HCT116 (cell line): ENCODE data around the gene ANXA3. TPM values are rescaled to one million over a fixed set of nuclear protein-coding genes. Genes with fewer than 3 reads are reported as not detected.

Experiments
- ATAC-seq: fragments of 200-7000 bp; cut with Tn5 transposase; 2 replicates; pipeline ENCODE4 v1.9.1; 2020; ENCODE audit warnings: mild to moderate bottlenecking, moderate library complexity
- BruUV-seq: library from RNA; stranded (reverse); fragments of 400-500 nt; replicated peaks from 2 replicates; lab custom pipeline; 2021; lab: Mats Ljungman, UMichigan
- CTCF ChIA-PET: fragments of 300-600 bp; sonication (Branson Sonifier 250); formaldehyde crosslinking; loops from one replicate; lab custom pipeline; 2021; ENCODE audit warnings: antibody characterized with exemption; lab: Charles Lee
- POLR2A ChIA-PET: fragments of 300-600, 350-600 bp; sonication (Branson Sonifier 250); formaldehyde crosslinking; loops from one replicate; lab custom pipeline; 2021; ENCODE audit warnings: antibody characterized with exemption; lab: Charles Lee
- RAD21 ChIA-PET, 2 experiments: fragments of 300-600 bp; sonication (Branson Sonifier 250); formaldehyde crosslinking; loops; one replicate each; lab custom pipeline; 2023; ENCODE audit warnings: low total read pairs in 2 of 2; ENCODE audit not compliant: uncharacterized antibody in 2 of 2, unreplicated experiment in 2 of 2, low non-redundant PET in 1 of 2; lab: Charles Lee
- DNase-seq: peaks from one replicate; pipeline ENCODE4 v3.0.0-alpha.2; 2010; ENCODE audit warnings: low read depth, low spot score
- H2AFZ ChIP-seq: fragments of 200-600 bp; shearing (Covaris generic), sonication (generic); 2 replicates; pipeline ENCODE4 v1.6.1; 2017; ENCODE audit warnings: low read depth, mixed run types, mixed read lengths, antibody characterized with exemption, low read length; ENCODE audit not compliant: poor library complexity, severe bottlenecking
- H3K27ac ChIP-seq: 2 replicates; pipeline ENCODE4 v1.5.1; 2012; ENCODE audit warnings: low read depth, low read length
- H3K27me3 ChIP-seq: fragments of 200-600 bp; sonication (generic); 2 replicates; pipeline ENCODE4 v1.6.1; 2016; ENCODE audit warnings: mixed run types, low read length, mixed read lengths; ENCODE audit not compliant: insufficient read depth
- H3K36me3 ChIP-seq, 2 experiments: fragments of 200-500 bp in 1 of 2; fragments of 200-600 bp in 1 of 2; sonication (Bioruptor generic) in 1 of 2; sonication (generic) in 1 of 2; 2 replicates each; pipeline versions ENCODE4 v1.5.1 to v1.6.1; 2014 to 2016; ENCODE audit warnings: low read length in 2 of 2, inconsistent platforms in 1 of 2, mixed read lengths in 1 of 2, mixed run types in 1 of 2; ENCODE audit not compliant: insufficient read depth in 2 of 2, control insufficient read depth in 1 of 2
- H3K4me1 ChIP-seq, 2 experiments: fragments of 200-600 bp in 1 of 2; sonication (generic) in 1 of 2; 2 replicates each; pipeline versions ENCODE4 v1.5.1 to v1.6.1; 2012 to 2017; ENCODE audit warnings: low read length in 2 of 2, inconsistent platforms in 1 of 2, mild to moderate bottlenecking in 1 of 2, mixed read lengths in 1 of 2, mixed run types in 1 of 2, moderate library complexity in 1 of 2; ENCODE audit not compliant: insufficient read depth in 2 of 2, control insufficient read depth in 1 of 2
- H3K4me2 ChIP-seq: fragments of 200-600 bp; sonication (generic); 2 replicates; pipeline ENCODE4 v1.6.1; 2017; ENCODE audit warnings: mixed run types, low read length, mixed read lengths
- H3K4me3 ChIP-seq, 2 experiments: fragments of 200-600 bp in 1 of 2; sonication (generic) in 1 of 2; replicated peaks in 1 of 2; 2 replicates each; pipeline ENCODE4 v1.5.1; 2011 to 2016; ENCODE audit warnings: low read length in 2 of 2, control low read depth in 1 of 2, low read depth in 1 of 2, mild to moderate bottlenecking in 1 of 2, mixed read lengths in 1 of 2, mixed run types in 1 of 2
- H3K79me2 ChIP-seq: fragments of 200-600 bp; sonication (generic); 2 replicates; pipeline ENCODE4 v1.6.1; 2017; ENCODE audit warnings: mild to moderate bottlenecking, mixed run types, low read length, moderate library complexity, mixed read lengths; ENCODE audit not compliant: insufficient read depth
- H3K9ac ChIP-seq: fragments of 200-600 bp; sonication (generic); 2 replicates; pipeline ENCODE4 v1.6.1; 2016; ENCODE audit warnings: low read length, mixed read lengths
- H3K9me2 ChIP-seq: fragments of 200-600 bp; sonication (generic), shearing (Covaris generic); 2 replicates; pipeline ENCODE4 v1.6.1; 2017; ENCODE audit warnings: mixed run types, mild to moderate bottlenecking, moderate library complexity; ENCODE audit not compliant: insufficient read depth
- H3K9me3 ChIP-seq, 2 experiments: fragments of 200-500 bp in 1 of 2; fragments of 200-600 bp in 1 of 2; sonication (Bioruptor generic) in 1 of 2; sonication (generic) in 1 of 2; 2 replicates each; pipeline ENCODE4 v1.6.1; 2014 to 2017; ENCODE audit warnings: low read length in 2 of 2, mixed read lengths in 2 of 2, inconsistent platforms in 1 of 2, low read depth in 1 of 2, mild to moderate bottlenecking in 1 of 2, mixed run types in 1 of 2, moderate library complexity in 1 of 2; ENCODE audit not compliant: control insufficient read depth in 1 of 2, insufficient read depth in 1 of 2
- H4K20me1 ChIP-seq: fragments of 200-600 bp; sonication (generic), shearing (Covaris generic); 2 replicates; pipeline ENCODE4 v1.6.1; 2017; ENCODE audit warnings: mixed run types, mild to moderate bottlenecking, moderate library complexity; ENCODE audit not compliant: insufficient read depth
- JUND ChIP-seq: IDR thresholded peaks from 2 replicates; pipeline ENCODE4 v1.6.1; 2012
- MAX ChIP-seq: IDR thresholded peaks from 2 replicates; pipeline ENCODE4 v1.6.1; 2012
- POLR2AphosphoS5 ChIP-seq: IDR thresholded peaks from 2 replicates; pipeline ENCODE4 v1.6.1; 2011; ENCODE audit warnings: mild to moderate bottlenecking, low read depth, low read length, moderate library complexity
- SIN3A ChIP-seq: IDR thresholded peaks from 2 replicates; pipeline ENCODE4 v1.6.1; 2012; ENCODE audit warnings: low read depth
- TCF7L2 ChIP-seq: IDR thresholded peaks from 2 replicates; pipeline ENCODE4 v1.7.0; 2011; ENCODE audit warnings: borderline replicate concordance, inconsistent platforms; ENCODE audit not compliant: insufficient read depth, insufficient read length; ENCODE audit errors: extremely low read depth
- YY1 ChIP-seq: IDR thresholded peaks from 2 replicates; pipeline ENCODE4 v1.6.1; 2011; ENCODE audit warnings: low read length, low read depth, moderate library complexity, mild to moderate bottlenecking; ENCODE audit not compliant: insufficient replicate concordance; ENCODE audit errors: extremely low read depth
- ZNF274 ChIP-seq: fragments of 200-500 bp; sonication (Bioruptor generic); IDR thresholded peaks from 2 replicates; pipeline ENCODE4 v1.6.1; 2014; ENCODE audit warnings: mild to moderate bottlenecking, low read depth, low read length, inconsistent platforms
- intact Hi-C: fragments of 100-400 bp; cut with micrococcal nuclease; formaldehyde crosslinking; loops from 2 replicates; pipeline ENCODE4 v1.10.0; 2022
- total RNA-seq: library from RNA; stranded (reverse); gene quantifications from one replicate; pipeline ENCODE4 v1.2.1, GENCODE V29; 2021; ENCODE audit not compliant: unreplicated experiment
- TF ChIP-seq, protein P1 (sequence below): IDR thresholded peaks from 2 replicates; pipeline ENCODE4 v1.6.1; 2012

Gene ANXA3
- total RNA-seq, 1 experiment from 2014 or later, result 158 TPM

DNA sequence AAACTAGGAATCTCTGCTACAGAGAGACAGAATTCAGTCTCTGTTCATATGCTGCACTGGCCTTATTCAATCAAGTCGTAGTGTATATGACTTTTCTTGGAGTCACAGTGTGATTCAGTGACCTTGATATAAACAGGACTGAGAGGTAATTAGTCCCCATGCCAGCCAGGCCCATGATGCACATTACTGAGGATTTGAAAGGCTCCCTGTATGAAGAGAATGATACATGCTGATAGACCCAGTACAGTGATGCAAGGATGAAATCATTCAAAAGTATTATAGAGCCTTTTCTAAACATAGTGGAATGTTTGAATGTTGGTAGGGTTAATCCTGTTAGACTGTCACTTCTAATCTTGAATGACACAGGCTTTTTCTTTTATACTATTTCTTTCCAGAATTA, 34.1 kb downstream of the ANXA3 start:
- no TSS peak for BruUV-seq
- RAD21 ChIA-PET, result no interaction called here
- ATAC-seq, result no peak

DNA sequence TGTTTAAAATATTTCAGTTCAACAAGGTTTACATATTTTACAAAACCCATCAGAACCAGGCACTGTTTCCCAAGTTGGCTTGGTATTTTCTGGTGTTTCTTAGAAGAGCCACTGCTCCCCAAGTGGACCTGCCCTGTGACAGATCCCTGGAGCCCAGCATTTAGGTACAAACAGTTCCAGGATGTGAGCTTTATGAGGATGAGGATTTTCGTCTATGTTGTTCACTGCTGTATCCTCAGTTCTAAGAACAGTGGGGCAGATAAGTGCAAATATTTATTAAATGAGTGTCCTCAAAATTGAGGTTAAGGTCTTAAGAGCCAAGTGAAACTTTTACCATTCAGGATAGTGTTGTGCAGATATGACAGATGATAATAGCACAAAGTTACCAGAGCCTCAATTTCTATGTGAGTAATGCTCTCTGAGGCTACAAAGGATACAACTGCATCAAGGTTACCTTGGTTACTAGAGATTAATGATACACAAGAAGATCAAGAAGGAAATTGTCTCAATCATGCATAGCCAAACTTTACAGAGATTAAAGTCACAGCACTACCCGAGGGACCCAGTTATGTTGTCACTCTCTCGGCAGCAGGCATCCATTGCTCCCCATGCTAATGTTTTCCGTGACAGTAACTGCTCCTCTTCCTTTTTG, 37.5 kb downstream of the ANXA3 start:
- ChIA-PET POLR2A (no interaction called here), RAD21 (no interaction called here), CTCF (no interaction called here)
- Histone ChIP-seq H3K9me2 (no peaks in the 10 kb centered on the region), H3K4me1 (peaks cover 0 to 9% of the 10 kb centered on the region in 2 experiments; a peak in 1 of 4 replicates), H3K4me3 (no peak overlapping the region), H3K4me2 (no peak overlapping the region), H2AFZ (no peak overlapping the region), H3K27me3 (no peaks in the 10 kb centered on the region), H3K79me2 (no peaks in the 10 kb centered on the region), H4K20me1 (no peaks in the 10 kb centered on the region), H3K9ac (no peak overlapping the region), H3K9me3 (no peaks in the 10 kb centered on the region), H3K36me3 (peaks cover 2 to 73% of the 10 kb centered on the region in 2 experiments; a peak in 2 of 4 replicates), H3K27ac (no peak overlapping the region)
- DNase-seq, result no peak
- TF ChIP-seq, protein P1, sequence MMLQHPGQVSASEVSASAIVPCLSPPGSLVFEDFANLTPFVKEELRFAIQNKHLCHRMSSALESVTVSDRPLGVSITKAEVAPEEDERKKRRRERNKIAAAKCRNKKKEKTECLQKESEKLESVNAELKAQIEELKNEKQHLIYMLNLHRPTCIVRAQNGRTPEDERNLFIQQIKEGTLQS, result no peak
- TF ChIP-seq TCF7L2, result no peak
- no peak for TF ChIP-seq ZNF274
- no peak for TF ChIP-seq SIN3A
- no peak for TF ChIP-seq YY1
- intact Hi-C loops, result no loop called here
- no TSS peak for BruUV-seq
- no peak for ATAC-seq

More for the DNA sequence above, 34.1 kb downstream of the ANXA3 start:
- H3K9me2 ChIP-seq, result no peaks in the 10 kb centered on the region
- no peak for TF ChIP-seq MAX
- no peak for TF ChIP-seq POLR2AphosphoS5
- TF ChIP-seq, protein P1, result no peak
- no peak for TF ChIP-seq JUND
- peaks cover 0 to 9% of the 10 kb centered on the region in 2 experiments; a peak in 1 of 4 replicates for H3K4me1 ChIP-seq
- H3K9ac ChIP-seq, result no peak overlapping the region
- no peak overlapping the region for H3K4me2 ChIP-seq
- H3K4me3 ChIP-seq, result no peak overlapping the region
- peaks cover 2 to 66% of the 10 kb centered on the region in 2 experiments for H3K36me3 ChIP-seq
- H3K9me3 ChIP-seq, result no peaks in the 10 kb centered on the region
- no peak overlapping the region for H3K27ac ChIP-seq
- ChIA-PET CTCF (no interaction called here), POLR2A (no interaction called here)
- no peaks in the 10 kb centered on the region for H3K79me2 ChIP-seq
- no peaks in the 10 kb centered on the region for H3K27me3 ChIP-seq
- H4K20me1 ChIP-seq, result no peaks in the 10 kb centered on the region
- DNase-seq, result no peak
- H2AFZ ChIP-seq, result no peak overlapping the region
- intact Hi-C loops, result no loop called here
